Upper lobe of right lung (tissue), 1 donor: ENCODE data around the gene WDR86. TPM values are rescaled to one million over a fixed set of nuclear protein-coding genes. Genes with fewer than 3 reads are reported as not detected.

Experiments
- ATAC-seq: fragments of 200-7000 bp; cut with Tn5 transposase; one replicate; pipeline ENCODE4 v1.9.1; 2020; ENCODE audit warnings: mild to moderate bottlenecking, moderate library complexity
- DNase-seq: peaks from one replicate; pipeline ENCODE4 v3.0.0-alpha.2; 2020
- H3K27ac ChIP-seq: fragments of 200-600 bp; one replicate; pipeline ENCODE4 v1.8.0; 2022
- H3K27me3 ChIP-seq: fragments of 200-600 bp; one replicate; pipeline ENCODE4 v1.8.0; 2022; ENCODE audit warnings: mild to moderate bottlenecking
- H3K36me3 ChIP-seq: fragments of 200-600 bp; one replicate; pipeline ENCODE4 v1.8.0; 2022
- H3K4me1 ChIP-seq: fragments of 200-600 bp; one replicate; pipeline ENCODE4 v1.8.0; 2022
- H3K4me3 ChIP-seq: fragments of 200-600 bp; one replicate; pipeline ENCODE4 v1.8.0; 2022; ENCODE audit warnings: mild to moderate bottlenecking
- H3K9me3 ChIP-seq: fragments of 200-600 bp; one replicate; pipeline ENCODE4 v1.8.0; 2022
- CTCF ChIP-seq: fragments of 200-600 bp; IDR thresholded peaks from one replicate; pipeline ENCODE4 v1.8.0; 2022; ENCODE audit warnings: antibody characterized with exemption
- intact Hi-C: fragments of 100-400 bp; cut with DNase I; formaldehyde crosslinking; loops from one replicate; pipeline ENCODE4 v1.11.0; 2022
- total RNA-seq: library from RNA; stranded (reverse); fragmentation: NEBNext Ultra II Directional; extraction: Animal tissue kit (Norgen Biotek cat#: 25700); gene quantifications from one replicate; pipeline ENCODE4 v1.2.1, GENCODE V29; 2021
- donor health status: DM: no; HTN: yes; CAD: no; lungs with severe emphysema.

The WDR86 gene
- total RNA-seq, 1 donor from 2014 or later: 1.3 TPM

- intact Hi-C loops: no loop called here
- no peak for DNase-seq
- no peak for ATAC-seq
Measured at GRCh38 chr7:151361193-151361959, 48.5 kb downstream of the WDR86 start.

GRCh38 chr7:151352512-151352911 lies 57.3 kb downstream of the WDR86 start:
- H3K27ac ChIP-seq: peak overlapping the region; percentile 49
- peaks cover 65% of the 10 kb centered on the region for H3K36me3 ChIP-seq
- H3K9me3 ChIP-seq: no peaks in the 10 kb centered on the region
- H3K4me1 ChIP-seq: peaks cover 10% of the 10 kb centered on the region
- TF ChIP-seq CTCF: no peak
- intact Hi-C loops: no loop called here
- no peak overlapping the region for H3K4me3 ChIP-seq
- ATAC-seq (no peak), DNase-seq (no peak)
- H3K27me3 ChIP-seq: no peaks in the 10 kb centered on the region

More at GRCh38 chr7:151361193-151361959, 48.5 kb downstream of the WDR86 start:
- peaks cover 4% of the 10 kb centered on the region for H3K4me1 ChIP-seq
- no peaks in the 10 kb centered on the region for H3K9me3 ChIP-seq
- no peak overlapping the region for H3K27ac ChIP-seq
- no peak for TF ChIP-seq CTCF
- no peaks in the 10 kb centered on the region for H3K27me3 ChIP-seq
- peaks cover 63% of the 10 kb centered on the region for H3K36me3 ChIP-seq
- no peak overlapping the region for H3K4me3 ChIP-seq

- no peak for DNase-seq
- H3K36me3 ChIP-seq: peaks cover 63% of the 10 kb centered on the region
- intact Hi-C loops: no loop called here
- no peaks in the 10 kb centered on the region for H3K9me3 ChIP-seq
- TF ChIP-seq CTCF: no peak
- peak overlapping the region; percentile 49 for H3K27ac ChIP-seq
- peaks cover 10% of the 10 kb centered on the region for H3K4me1 ChIP-seq
- H3K27me3 ChIP-seq: no peaks in the 10 kb centered on the region
- ATAC-seq: peak; percentile 59
- H3K4me3 ChIP-seq: no peak overlapping the region
Measured at GRCh38 chr7:151351967-151352366, 57.9 kb downstream of the WDR86 start.

- H3K4me3 ChIP-seq: no peak overlapping the region
- TF ChIP-seq CTCF: no peak
- no peak for DNase-seq
- H3K27me3 ChIP-seq: no peaks in the 10 kb centered on the region
- no peaks in the 10 kb centered on the region for H3K9me3 ChIP-seq
- peaks cover 10% of the 10 kb centered on the region for H3K4me1 ChIP-seq
- peaks cover 63% of the 10 kb centered on the region for H3K36me3 ChIP-seq
- intact Hi-C loops: no loop called here
- ATAC-seq: peak; percentile 35
- no peak overlapping the region for H3K27ac ChIP-seq
Measured at GRCh38 chr7:151351027-151351426, 58.8 kb downstream of the WDR86 start.

GRCh38 chr7:151349507-151349853 lies 60.4 kb downstream of the WDR86 start:
- H3K36me3 ChIP-seq: peaks cover 68% of the 10 kb centered on the region
- no peak for TF ChIP-seq CTCF
- H3K4me1 ChIP-seq: peaks cover 10% of the 10 kb centered on the region
- peak overlapping the region; percentile 42 for H3K4me3 ChIP-seq
- no peaks in the 10 kb centered on the region for H3K27me3 ChIP-seq
- no peaks in the 10 kb centered on the region for H3K9me3 ChIP-seq
- peak overlapping the region; percentile 72 for H3K27ac ChIP-seq
- intact Hi-C loops: no loop called here
- DNase-seq (no peak), ATAC-seq (peak; percentile 57)
